NCI-H1436 (cell line): ENCODE measurements around the gene CACNA2D3.

Experiments used
- DNase-seq: peaks from one replicate; lab custom pipeline; 2025; lab: John Stamatoyannopoulos, UW

CACNA2D3 gene

GRCh38 chr3:54530944-54531343, 408.6 kb downstream of the CACNA2D3 start:
- no peak for DNase-seq

- no peak for DNase-seq
Measured at GRCh38 chr3:54531741-54532140, 409.4 kb downstream of the CACNA2D3 start.

GRCh38 chr3:54533856-54534255, 411.5 kb downstream of the CACNA2D3 start:
- DNase-seq = no peak

- DNase-seq = no peak
Measured at GRCh38 chr3:54535619-54536018, 413.3 kb downstream of the CACNA2D3 start.

- DNase-seq = no peak
Measured at GRCh38 chr3:54536450-54536849, 414.1 kb downstream of the CACNA2D3 start.

- no peak for DNase-seq
Measured at GRCh38 chr3:54537506-54537905, 415.2 kb downstream of the CACNA2D3 start.

- DNase-seq = no peak
Measured at GRCh38 chr3:54538346-54538745, 416.0 kb downstream of the CACNA2D3 start.

- no peak for DNase-seq
Measured at GRCh38 chr3:54541369-54541768, 419.0 kb downstream of the CACNA2D3 start.

GRCh38 chr3:54543446-54543845, 421.1 kb downstream of the CACNA2D3 start:
- DNase-seq = no peak

- no peak for DNase-seq
Measured at GRCh38 chr3:54547051-54547450, 424.7 kb downstream of the CACNA2D3 start.

- no peak for DNase-seq
Measured at GRCh38 chr3:54547846-54548245, 425.5 kb downstream of the CACNA2D3 start.

- no peak for DNase-seq
Measured at GRCh38 chr3:54549607-54550220, 427.4 kb downstream of the CACNA2D3 start.

- no peak for DNase-seq
Measured at GRCh38 chr3:54550221-54550977, 428.0 kb downstream of the CACNA2D3 start.

- no peak for DNase-seq
Measured at GRCh38 chr3:54556630-54557029, 434.3 kb downstream of the CACNA2D3 start.

- DNase-seq = peak; percentile 6
Measured at GRCh38 chr3:54557538-54558428, 435.4 kb downstream of the CACNA2D3 start.

- peak; percentile 51 for DNase-seq
Measured at GRCh38 chr3:54563501-54564200, 441.3 kb downstream of the CACNA2D3 start.

- DNase-seq = no peak
Measured at GRCh38 chr3:54564374-54564925, 442.1 kb downstream of the CACNA2D3 start.

- no peak for DNase-seq
Measured at GRCh38 chr3:54565956-54566355, 443.6 kb downstream of the CACNA2D3 start.

GRCh38 chr3:54567949-54568348, 445.6 kb downstream of the CACNA2D3 start:
- no peak for DNase-seq

GRCh38 chr3:54570008-54570407, 447.7 kb downstream of the CACNA2D3 start:
- no peak for DNase-seq

- no peak for DNase-seq
Measured at GRCh38 chr3:54572197-54572895, 450.0 kb downstream of the CACNA2D3 start.
